ENCODE measurements around the gene SPINDOC.
A peak's percentile ranks its signal among the peaks of the same experiment; 100 is the strongest.
"Not testable (repeated sequence)": the region's sequence is repeated elsewhere in the genome, so short reads cannot be mapped to it uniquely, and the experiment has no call there.

SPINDOC gene

GRCh38 chr11:63813035-63813562 is at the start of gene SPINDOC:
Gene SPINDOC, plus strand, starts transcription at chr11:63813456. Its CDS starts 231 bp downstream, at chr11:63813687.
- DNase-seq, result peak; percentile 65

DNA sequence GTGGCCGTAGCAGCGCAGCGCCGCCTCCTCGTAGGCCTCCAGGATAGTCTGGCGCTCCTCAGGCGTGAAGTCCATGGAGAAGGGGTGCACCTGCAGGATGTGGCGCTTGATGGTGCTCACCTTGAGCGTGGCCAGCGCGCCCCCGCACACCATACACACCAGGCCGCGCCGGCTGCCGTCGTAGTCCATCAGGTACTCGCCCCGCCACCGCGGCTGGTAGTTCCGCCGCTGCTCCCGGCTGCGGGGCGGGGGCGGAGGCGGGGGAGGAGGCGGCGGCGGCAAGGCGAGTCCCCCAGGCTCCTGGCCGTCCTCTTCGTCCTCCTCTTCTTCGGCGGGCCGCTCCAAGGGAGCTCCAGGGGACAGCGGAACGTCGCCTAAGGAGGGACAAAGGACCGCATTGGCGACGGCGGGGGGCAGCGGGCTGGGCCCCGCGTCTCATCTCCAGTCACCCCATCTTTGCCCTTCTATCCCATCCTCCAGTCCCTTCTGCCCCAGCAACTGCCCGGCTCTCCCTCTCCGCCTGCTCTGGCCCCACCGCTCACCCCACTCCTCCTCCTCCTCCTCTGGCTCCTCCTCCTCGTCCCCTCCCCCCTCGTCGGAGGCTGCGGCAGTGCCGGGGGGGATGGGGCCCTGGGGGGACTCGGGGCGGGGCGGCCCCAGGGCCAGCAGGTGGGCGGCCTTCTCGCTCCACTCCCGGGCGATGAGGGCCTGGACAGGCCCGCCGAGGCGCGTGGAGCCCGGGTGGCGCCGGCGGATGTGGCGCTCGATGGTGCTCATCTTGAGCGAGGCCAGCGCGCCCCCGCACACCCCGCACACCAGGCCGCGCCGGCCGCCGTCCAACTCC is 49.5 kb upstream of the SPINDOC start:
- no peak for DNase-seq

- DNase-seq, result no peak
Observed at GRCh38 chr11:63764340-63764678, 48.9 kb upstream of the SPINDOC start.

DNA sequence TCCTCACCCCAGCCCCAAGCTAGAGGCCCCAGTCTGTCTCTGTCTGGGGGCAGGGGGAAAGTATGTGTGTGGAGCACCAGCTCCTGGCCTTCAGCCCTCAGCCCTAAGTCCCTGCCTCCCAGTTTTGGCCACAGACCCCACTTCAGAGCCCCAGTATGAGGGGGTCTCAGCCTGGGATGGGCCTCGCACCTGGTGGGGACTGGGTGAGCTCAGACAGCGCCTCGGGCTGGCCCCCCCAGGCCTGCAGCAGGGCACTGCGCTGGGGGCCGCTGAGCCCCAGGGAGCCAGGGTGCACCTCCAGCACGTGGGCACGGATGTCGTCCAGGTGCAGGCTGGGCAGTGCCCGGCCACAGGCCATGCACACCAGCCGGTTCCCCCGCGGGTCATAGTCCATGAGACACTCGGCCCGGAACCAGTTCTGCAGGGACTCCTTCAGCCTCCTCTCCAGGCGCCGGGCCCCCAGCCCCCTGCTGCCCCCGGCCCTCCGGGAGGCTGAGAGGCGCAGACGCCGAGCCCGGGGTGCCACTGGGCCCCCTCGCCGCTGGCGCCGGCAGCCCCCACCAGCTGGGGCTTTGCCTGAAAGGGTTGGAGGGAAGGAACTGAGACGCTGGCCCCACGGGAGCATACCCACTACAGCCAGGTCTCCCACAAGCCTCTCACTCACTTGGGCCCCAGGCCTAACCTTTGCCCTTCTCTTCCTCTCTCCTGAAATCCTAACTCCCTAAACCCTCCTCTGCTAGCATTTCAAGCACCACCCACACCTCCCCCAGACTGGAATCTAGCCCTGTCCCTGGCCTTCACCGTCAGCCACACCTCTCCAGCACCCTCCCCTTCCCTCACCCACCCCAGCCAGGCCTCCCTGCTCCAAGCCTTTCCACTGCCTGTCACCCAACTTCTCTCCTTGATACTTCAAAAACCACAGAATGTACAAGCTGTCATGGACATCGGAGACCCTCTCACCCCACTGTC is 48.3 kb upstream of the SPINDOC start:
- DNase-seq, result no peak

- no peak for DNase-seq
Observed at GRCh38 chr11:63765688-63766241, 47.5 kb upstream of the SPINDOC start.

DNA sequence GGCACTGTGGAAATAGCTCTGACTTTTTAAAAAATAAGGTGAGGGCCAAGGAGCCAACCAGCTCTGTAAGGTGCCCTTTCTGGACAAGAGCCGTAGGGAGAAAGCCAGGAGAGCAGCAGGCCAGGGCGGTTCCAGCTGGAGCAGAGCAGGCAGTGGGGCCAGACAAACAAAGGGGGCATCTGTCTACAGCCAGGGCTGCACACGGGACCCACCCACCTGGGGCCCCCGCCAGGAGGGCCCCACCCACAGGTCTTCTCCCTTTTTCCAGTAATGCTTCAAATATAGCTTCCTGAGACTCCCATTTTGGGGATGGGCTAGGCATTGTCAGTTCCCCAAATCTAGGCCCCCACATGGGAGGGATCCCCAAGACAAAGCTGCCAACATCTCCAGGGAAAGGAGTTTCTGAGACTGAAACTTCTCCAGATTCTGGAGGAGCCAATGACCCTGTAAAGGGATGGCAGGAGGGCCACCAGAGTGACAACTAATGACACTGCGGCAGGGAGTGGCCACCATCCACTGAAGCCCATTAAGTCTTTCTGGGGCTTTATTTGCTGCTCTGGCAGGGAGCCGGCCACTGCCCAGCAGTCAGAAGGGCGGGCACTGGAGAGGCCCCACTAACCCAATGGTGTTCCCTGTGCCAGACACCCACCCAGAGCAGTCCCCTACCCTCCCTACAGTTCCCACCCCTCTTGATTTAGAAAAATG is 46.6 kb upstream of the SPINDOC start:
- DNase-seq, result no peak

- DNase-seq, result no peak
Observed at GRCh38 chr11:63767267-63767564, 46.0 kb upstream of the SPINDOC start.

- peak; percentile 23 for DNase-seq
Observed at GRCh38 chr11:63767565-63768236, 45.6 kb upstream of the SPINDOC start.

- DNase-seq, result peak; percentile 35
Observed at GRCh38 chr11:63768237-63769041, 44.8 kb upstream of the SPINDOC start, which contains the start of gene ZFTA. Gene ZFTA, minus strand, starts transcription at chr11:63768775. Its CDS starts 153 bp downstream, at chr11:63768622.

GRCh38 chr11:63769042-63769713 is 44.1 kb upstream of the SPINDOC start:
- no peak for DNase-seq

DNA sequence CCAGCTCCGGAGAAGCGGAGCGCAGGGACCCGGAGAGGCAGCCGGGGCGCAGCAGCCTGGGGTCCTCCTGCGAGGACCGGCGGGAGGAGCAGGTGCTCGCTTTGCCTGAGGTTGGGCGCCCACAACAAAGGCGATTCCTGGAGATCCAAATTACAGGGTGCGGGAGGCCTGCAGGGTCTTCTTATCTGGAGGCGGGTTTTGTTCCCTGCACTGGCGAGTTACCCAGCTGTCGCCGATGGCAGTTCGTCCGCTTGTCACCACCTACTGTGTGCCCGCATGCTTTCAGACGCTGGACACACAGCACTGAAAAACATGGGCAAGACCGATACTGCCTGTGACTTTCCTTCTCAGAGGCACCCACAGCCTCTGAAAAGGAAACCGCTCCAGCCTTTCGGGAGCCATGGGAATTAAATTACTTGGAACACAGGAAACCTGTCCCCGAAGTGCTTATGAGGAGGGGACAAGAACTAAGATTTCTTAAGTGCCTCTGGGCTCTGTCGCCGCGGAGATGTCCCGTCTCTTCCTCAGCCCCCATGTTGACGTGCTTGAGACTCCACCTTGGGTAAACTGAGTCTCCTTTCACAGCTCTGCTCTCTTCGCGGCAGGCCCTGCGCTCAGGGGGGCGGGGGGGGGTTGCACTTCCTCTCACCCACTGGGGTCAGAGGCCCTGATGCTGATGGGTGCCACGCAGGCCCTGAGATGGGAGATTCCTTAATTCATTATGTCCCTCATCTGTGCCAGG is 43.4 kb upstream of the SPINDOC start:
- DNase-seq, result no peak

GRCh38 chr11:63770763-63771162 is 42.5 kb upstream of the SPINDOC start:
- DNase-seq, result no peak

- DNase-seq, result not testable (repeated sequence)
Observed at GRCh38 chr11:63771741-63772318, 41.4 kb upstream of the SPINDOC start.

DNA sequence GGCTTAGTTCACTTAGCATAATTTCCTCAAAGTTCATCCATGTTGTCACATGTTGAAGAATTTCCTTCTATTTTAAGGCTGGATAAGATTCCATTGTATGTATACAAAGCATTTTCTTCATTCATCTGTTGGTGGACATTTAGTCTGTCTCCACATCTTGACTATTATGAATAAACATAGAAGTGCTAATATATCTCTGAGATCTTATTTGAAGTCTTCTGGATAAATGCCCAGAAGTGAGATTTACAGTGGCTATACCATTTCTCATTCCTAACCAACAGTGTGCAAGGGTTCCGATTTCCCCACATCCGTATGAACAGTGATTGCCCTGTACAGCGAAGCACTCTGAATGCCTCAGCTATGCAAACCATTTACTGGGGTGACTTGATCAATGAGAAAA is 38.1 kb upstream of the SPINDOC start:
- no peak for DNase-seq

DNA sequence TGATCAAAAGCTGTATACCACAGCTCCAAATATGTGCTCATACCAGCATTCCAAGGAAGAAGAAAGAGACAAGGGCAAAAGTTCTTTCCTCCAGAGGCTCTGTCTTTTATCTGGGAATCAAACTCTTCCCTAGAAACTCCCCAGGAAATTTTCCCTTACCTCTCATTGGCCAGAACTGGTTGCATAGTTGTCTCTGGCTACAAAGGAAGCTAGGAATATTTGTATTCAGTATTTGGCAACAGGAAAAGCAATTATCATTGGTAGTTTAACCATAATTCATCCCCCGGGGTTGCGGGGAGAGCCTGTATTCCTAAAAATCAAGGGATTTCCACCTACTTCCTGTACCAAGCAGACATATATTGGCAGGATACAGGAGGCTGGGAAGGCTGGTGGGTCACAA is 34.2 kb upstream of the SPINDOC start:
- DNase-seq, result no peak

GRCh38 chr11:63782749-63783148 is 30.5 kb upstream of the SPINDOC start:
- DNase-seq, result no peak

DNA sequence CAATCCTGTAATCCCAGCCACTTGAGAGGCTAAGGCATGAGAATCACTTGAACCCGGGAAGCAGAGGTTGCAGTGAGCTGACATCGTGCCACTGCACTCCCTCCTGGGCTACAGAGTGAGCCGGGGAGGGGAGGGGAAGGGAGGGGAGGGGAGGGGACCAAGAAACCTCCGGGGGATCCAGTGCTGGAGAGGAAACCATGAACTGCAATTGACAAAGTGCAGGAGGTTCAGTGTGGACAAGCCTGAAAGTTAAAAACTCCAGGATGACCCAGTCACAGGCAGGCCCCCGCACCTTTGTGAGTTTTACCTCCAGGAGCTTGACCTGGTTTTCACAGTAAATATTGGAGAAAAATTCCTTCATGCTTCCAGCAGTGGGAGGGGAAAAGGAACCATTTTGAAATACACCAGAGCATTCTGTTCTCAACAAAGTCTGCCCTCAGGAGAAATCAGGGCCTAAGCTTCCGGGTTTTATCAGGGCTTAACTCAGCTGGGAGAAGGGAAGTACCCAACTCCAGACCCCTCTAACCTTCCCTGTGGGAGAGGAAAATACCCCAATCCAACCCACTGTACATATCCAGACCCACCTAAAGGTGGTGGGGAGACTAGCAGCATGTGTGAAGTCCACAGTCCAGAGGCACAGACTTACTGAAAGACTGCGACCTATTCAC is 29.2 kb upstream of the SPINDOC start:
- DNase-seq, result no peak

DNA sequence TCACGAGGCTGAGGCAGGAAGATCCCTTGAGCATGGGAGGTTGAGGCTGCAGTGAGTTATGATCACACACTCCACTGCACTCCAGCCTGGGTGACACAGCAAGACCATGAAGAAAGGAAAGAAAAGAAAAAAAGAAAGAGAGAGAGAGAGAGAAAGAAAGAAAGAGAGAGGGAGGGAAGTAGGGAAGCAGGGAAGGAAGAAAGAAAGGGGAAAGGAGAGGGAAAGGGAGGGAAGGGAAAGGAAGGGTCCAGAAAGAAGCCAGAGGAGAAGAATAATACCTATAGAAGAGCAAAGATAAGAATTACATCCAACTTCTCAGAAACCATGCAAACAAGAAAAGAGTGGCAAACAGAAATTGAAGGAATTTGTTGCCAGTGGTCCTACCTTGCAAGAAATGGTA is 27.4 kb upstream of the SPINDOC start:
- DNase-seq, result no peak
